ENCODE data around the gene ELOVL3. TPM values are rescaled to one million over a fixed set of nuclear protein-coding genes. Genes with fewer than 3 reads are reported as not detected.

ELOVL3 gene
- total RNA-seq, 1 donor from 2014 or later = 0.27 TPM

DNA sequence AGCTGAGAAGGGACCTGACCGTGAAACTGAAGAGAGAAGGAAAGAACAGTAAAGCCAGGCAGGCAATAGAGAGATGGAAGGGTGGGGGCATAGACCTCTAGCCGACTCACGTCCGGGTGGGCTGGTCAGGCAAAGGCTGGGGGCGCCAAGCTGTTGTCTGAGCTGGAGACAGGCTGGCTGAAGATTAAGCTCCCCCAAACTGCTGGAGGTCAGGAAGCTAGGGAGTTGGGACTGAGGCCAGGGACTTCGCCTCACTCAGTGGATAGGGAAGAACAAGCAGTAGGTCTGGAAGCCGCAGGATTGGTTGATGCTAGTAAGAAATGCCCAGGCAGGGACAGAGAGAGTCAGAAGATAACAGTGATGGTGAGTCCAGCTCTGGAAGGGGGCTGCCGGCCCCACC is 9.9 kb downstream of the ELOVL3 start:
- peaks cover 5% of the 10 kb centered on the region for H3K4me1 Mint-ChIP-seq
- TF ChIP-seq, protein P1, sequence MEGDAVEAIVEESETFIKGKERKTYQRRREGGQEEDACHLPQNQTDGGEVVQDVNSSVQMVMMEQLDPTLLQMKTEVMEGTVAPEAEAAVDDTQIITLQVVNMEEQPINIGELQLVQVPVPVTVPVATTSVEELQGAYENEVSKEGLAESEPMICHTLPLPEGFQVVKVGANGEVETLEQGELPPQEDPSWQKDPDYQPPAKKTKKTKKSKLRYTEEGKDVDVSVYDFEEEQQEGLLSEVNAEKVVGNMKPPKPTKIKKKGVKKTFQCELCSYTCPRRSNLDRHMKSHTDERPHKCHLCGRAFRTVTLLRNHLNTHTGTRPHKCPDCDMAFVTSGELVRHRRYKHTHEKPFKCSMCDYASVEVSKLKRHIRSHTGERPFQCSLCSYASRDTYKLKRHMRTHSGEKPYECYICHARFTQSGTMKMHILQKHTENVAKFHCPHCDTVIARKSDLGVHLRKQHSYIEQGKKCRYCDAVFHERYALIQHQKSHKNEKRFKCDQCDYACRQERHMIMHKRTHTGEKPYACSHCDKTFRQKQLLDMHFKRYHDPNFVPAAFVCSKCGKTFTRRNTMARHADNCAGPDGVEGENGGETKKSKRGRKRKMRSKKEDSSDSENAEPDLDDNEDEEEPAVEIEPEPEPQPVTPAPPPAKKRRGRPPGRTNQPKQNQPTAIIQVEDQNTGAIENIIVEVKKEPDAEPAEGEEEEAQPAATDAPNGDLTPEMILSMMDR (IDR thresholded peaks at IDR 0.05; ENCODE audit: unreplicated experiment) = no peak
- H3K27ac Mint-ChIP-seq = no peak overlapping the region
- H3K9me3 Mint-ChIP-seq = no peaks in the 10 kb centered on the region
- no peak for DNase-seq (ENCODE audit: low spot score in 2 of 2, unreplicated experiment in 2 of 2)
- H3K4me3 Mint-ChIP-seq = no peak overlapping the region
- no peaks in the 10 kb centered on the region for H3K36me3 Mint-ChIP-seq
- peaks cover 96% of the 10 kb centered on the region for H3K27me3 Mint-ChIP-seq (ENCODE audit: low read depth)

DNA sequence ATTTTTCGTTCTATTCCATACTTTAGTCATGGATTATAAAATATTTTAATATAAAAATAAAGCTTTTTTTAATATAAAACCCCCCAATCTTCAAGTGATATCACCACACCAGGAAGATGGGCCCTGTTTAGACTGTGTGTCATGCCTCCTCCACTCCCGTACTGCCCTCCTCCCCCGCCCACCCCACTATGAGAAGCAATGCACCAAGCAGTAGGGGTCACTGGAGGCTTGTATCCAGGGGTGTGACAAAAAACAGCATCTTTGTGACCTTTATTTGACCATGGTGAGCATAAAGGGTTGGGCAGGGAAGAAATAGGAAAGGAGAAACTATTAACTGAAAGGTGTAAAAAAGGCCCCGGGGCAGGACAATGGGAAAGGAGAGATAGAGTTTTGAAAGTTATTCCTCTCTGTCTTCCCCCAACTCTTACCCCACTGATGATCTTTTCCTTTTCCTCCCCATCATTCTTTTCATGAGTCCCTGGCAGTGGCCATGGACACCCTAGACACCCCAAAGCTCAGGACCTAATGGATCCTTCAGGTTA is 11.7 kb downstream of the ELOVL3 start:
- H3K36me3 Mint-ChIP-seq = no peaks in the 10 kb centered on the region
- H3K27me3 Mint-ChIP-seq (ENCODE audit: low read depth) = peaks cover 93% of the 10 kb centered on the region
- peaks cover 11% of the 10 kb centered on the region for H3K4me1 Mint-ChIP-seq

DNA sequence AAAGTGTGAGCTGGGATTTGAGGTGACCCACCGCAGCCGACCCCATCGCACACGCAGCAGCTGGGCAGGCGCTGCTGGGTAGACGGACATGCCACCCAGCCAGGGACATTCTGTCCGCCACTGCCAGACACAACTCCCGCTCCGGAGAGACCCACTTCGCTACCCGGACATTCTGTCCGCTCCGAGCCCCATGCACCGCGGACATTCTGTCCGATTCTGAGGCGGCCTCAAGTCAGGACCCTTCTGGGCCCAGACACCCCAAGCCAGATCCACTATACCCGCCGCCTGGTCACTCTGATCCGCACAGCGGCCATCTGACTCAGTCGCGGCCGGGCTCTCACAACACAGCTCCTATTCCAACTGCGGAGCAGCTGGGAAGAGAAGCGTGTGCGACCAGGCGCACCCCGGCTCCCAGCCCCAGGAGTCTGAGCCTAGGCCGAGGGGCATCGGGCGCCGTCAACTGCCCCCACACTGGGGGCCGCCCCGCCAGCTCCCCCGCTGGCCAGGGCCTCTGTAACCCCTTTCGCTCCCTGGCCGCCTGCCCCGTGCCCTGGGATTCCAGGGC is 14.4 kb downstream of the ELOVL3 start:
- Mint-ChIP-seq H3K4me1 (peaks cover 16% of the 10 kb centered on the region), H3K27me3 (ENCODE audit: low read depth) (peaks cover 72% of the 10 kb centered on the region), H3K36me3 (no peaks in the 10 kb centered on the region), H3K9me3 (no peaks in the 10 kb centered on the region), H3K4me3 (peak overlapping the region; percentile 62), H3K27ac (no peak overlapping the region)
- no peak for DNase-seq (ENCODE audit: low spot score in 2 of 2, unreplicated experiment in 2 of 2)
- TF ChIP-seq, protein P1 (IDR thresholded peaks at IDR 0.05; ENCODE audit: unreplicated experiment) = no peak

More for the DNA sequence above, 11.7 kb downstream of the ELOVL3 start:
- TF ChIP-seq, protein P1 (IDR thresholded peaks at IDR 0.05; ENCODE audit: unreplicated experiment) = no peak
- H3K9me3 Mint-ChIP-seq = no peaks in the 10 kb centered on the region
- no peak overlapping the region for H3K4me3 Mint-ChIP-seq
- H3K27ac Mint-ChIP-seq = no peak overlapping the region
- DNase-seq (ENCODE audit: low spot score in 2 of 2, unreplicated experiment in 2 of 2) = no peak

DNA sequence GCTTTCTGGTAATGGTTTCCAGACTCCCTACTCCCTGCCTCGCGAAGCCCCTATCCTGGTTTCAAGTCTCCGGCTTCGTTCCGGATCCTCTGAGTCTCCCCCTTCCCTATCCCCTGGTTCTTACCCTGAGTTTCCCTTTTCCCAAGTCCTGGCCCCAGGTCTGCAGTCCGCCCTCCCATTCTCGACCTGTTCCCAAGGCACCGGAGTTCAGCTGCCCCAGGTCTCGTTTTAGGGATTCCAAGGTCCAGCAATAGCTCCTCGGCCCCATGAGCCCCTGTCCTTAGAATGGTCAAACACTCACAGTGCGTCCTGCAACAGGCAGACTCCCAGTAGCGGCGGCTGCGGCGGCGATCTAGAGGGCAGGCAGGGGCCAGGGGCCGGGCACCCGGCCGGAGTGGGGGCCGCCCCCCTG is 14.9 kb downstream of the ELOVL3 start:
- Mint-ChIP-seq H3K27ac (no peak overlapping the region), H3K27me3 (ENCODE audit: low read depth) (peaks cover 68% of the 10 kb centered on the region), H3K36me3 (no peaks in the 10 kb centered on the region), H3K9me3 (no peaks in the 10 kb centered on the region), H3K4me3 (peak overlapping the region; percentile 62), H3K4me1 (peaks cover 16% of the 10 kb centered on the region)
- TF ChIP-seq, protein P1 (IDR thresholded peaks at IDR 0.05; ENCODE audit: unreplicated experiment) = no peak
- no peak for DNase-seq (ENCODE audit: low spot score in 2 of 2, unreplicated experiment in 2 of 2)

DNA sequence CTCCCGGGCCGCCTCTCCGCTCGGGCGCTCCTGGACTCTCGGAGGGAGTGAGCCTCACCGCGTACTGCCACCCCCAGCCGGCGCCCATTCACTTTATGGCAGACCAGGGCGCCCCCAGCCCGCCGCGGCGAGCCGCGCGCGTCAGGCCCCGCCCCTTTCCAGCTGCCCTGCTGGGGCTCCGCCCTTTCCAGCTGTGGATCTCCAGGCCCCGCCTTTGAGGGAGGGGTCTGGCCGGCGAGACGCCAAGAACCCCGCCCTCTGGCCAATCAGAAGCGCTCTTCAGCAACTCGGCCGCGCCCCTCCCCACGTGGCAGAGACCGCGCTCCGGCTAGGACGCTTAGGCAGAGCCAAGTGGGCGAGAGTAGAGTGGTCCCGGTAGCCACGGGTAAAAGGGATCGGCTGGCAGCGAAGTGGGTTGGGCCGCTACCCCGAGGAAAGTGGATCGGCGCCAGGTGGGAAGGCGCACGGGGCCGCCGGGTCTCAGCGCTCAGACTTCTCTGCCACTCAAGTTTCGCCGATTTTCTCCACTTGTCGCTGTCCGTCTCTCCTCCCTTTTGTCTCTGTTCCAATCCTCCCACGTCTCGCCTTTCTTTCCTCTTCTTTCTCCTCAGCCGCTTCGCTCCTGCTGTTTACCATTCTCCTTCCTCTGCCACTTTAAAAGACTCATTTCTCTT is 15.5 kb downstream of the ELOVL3 start, which contains the start of gene PITX3:
PITX3 (minus strand) TSS at position 69 of the 674 bp plus-strand sequence. CDS start 9,432 bp downstream, outside the sequence.
- peak; percentile 86 to 91 for DNase-seq (ENCODE audit: low spot score in 2 of 2, unreplicated experiment in 2 of 2)
- H3K27me3 Mint-ChIP-seq (ENCODE audit: low read depth) = peaks cover 62% of the 10 kb centered on the region
- H3K9me3 Mint-ChIP-seq = no peaks in the 10 kb centered on the region
- TF ChIP-seq, protein P1 (IDR thresholded peaks at IDR 0.05; ENCODE audit: unreplicated experiment) = no peak
- H3K4me3 Mint-ChIP-seq = peak within 1 kb of the TSS; percentile 73
- peak within 1 kb of the TSS; percentile 26 for H3K27ac Mint-ChIP-seq
- H3K4me1 Mint-ChIP-seq = peaks cover 22% of the 10 kb centered on the region
- H3K36me3 Mint-ChIP-seq = no peaks in the 10 kb centered on the region
